HL-60/S4 treated with retinoic acid at 250 ng/mL for 4 days and 3 days (cell line): ENCODE results near the gene LCOR.
"Not testable (repeated sequence)": the region's sequence is repeated elsewhere in the genome, so short reads cannot be mapped to it uniquely, and the experiment has no call there.

ENCODE experiments used
- in situ Hi-C: fragments of 300-500 bp; cut with MboI; formaldehyde crosslinking; loops from 2 replicates; pipeline ENCODE4 v1.7.0; 2022; ENCODE audit warnings: low sequenced_read_pairs

Gene LCOR

GRCh38 chr10:96831867-96832720 is at the start of gene LCOR:
Gene LCOR (plus strand): TSS chr10:96832298. CDS start chr10:96949058, 116,760 bp downstream.
- in situ Hi-C loops: no loop called here

GRCh38 chr10:96784253-96784652 is 47.8 kb upstream of the LCOR start:
- in situ Hi-C loops: no loop called here

- in situ Hi-C loops: no loop called here
Observed at GRCh38 chr10:96789571-96790108, 42.5 kb upstream of the LCOR start.

- in situ Hi-C loops: no loop called here
Observed at GRCh38 chr10:96791902-96792301, 40.2 kb upstream of the LCOR start.

- in situ Hi-C loops: no loop called here
Observed at GRCh38 chr10:96794836-96795733, 37.0 kb upstream of the LCOR start.

GRCh38 chr10:96797485-96797884 is 34.6 kb upstream of the LCOR start:
- in situ Hi-C loops: no loop called here

GRCh38 chr10:96803288-96803664 is 28.8 kb upstream of the LCOR start:
- in situ Hi-C loops: no loop called here

- in situ Hi-C loops: no loop called here
Observed at GRCh38 chr10:96814264-96814663, 17.8 kb upstream of the LCOR start.

- in situ Hi-C loops: not testable (repeated sequence)
Observed at GRCh38 chr10:96818971-96819370, 13.1 kb upstream of the LCOR start.

- in situ Hi-C loops: loop anchor here (10.0 kb wide), 1 partner anchor 176 kb away; no protein-coding TSS in a partner anchor
Observed at GRCh38 chr10:96820765-96821164, 11.3 kb upstream of the LCOR start.

GRCh38 chr10:96826438-96826837 is 5.7 kb upstream of the LCOR start:
- in situ Hi-C loops: loop anchor here (10.0 kb wide), 1 partner anchor 182 kb away; no protein-coding TSS in a partner anchor

- in situ Hi-C loops: loop anchor here (10.0 kb wide), 1 partner anchor 184 kb away; no protein-coding TSS in a partner anchor
Observed at GRCh38 chr10:96828609-96829008, 3.5 kb upstream of the LCOR start.

GRCh38 chr10:96829029-96829773 is 2.9 kb upstream of the LCOR start:
- in situ Hi-C loops: loop anchor here (10.0 kb wide), 1 partner anchor 184 kb away; no protein-coding TSS in a partner anchor

- in situ Hi-C loops: no loop called here
Observed at GRCh38 chr10:96830511-96831199, 1.4 kb upstream of the LCOR start.

- in situ Hi-C loops: no loop called here
Observed at GRCh38 chr10:96831200-96831866, 765 bp upstream of the LCOR start.

- in situ Hi-C loops: no loop called here
Observed at GRCh38 chr10:96832721-96833219, 672 bp downstream of the LCOR start.

- in situ Hi-C loops: no loop called here
Observed at GRCh38 chr10:96833220-96834001, 1.3 kb downstream of the LCOR start.

GRCh38 chr10:96834120-96834519 is 2.0 kb downstream of the LCOR start:
- in situ Hi-C loops: no loop called here
